Ascending aorta (tissue), 2 donors: ENCODE measurements around the gene SLIT3. TPM values are rescaled to one million over a fixed set of nuclear protein-coding genes. Genes with fewer than 3 reads are reported as not detected.

Source experiments
- DNase-seq, 2 donors: peaks; one replicate each; pipeline ENCODE4 v3.0.0-alpha.2; 2019; ENCODE audit warnings: low spot score in 2 of 2
- H3K27ac ChIP-seq, 2 donors: fragments of 200-600 bp; sonication (generic); one replicate each; pipeline ENCODE4 v1.5.1; 2016 to 2017; ENCODE audit warnings: mild to moderate bottlenecking in 1 of 2
- H3K27me3 ChIP-seq: fragments of 200-600 bp; sonication (generic); one replicate; pipeline ENCODE4 v1.5.1; 2017
- H3K36me3 ChIP-seq, 2 donors: fragments of 200-600 bp; sonication (generic); one replicate each; pipeline ENCODE4 v1.5.1; 2016
- H3K4me1 ChIP-seq, 2 donors: fragments of 200-600 bp; sonication (generic); one replicate each; pipeline ENCODE4 v1.5.1; 2016 to 2017; ENCODE audit warnings: mild to moderate bottlenecking in 1 of 2
- H3K4me3 ChIP-seq, 2 donors: fragments of 200-600 bp; sonication (generic); one replicate each; pipeline ENCODE4 v1.5.1; 2016 to 2017; ENCODE audit warnings: mild to moderate bottlenecking in 1 of 2
- H3K9me3 ChIP-seq, 2 donors: fragments of 200-600 bp; sonication (generic); one replicate each; pipeline ENCODE4 v1.5.1; 2016
- CTCF ChIP-seq, 3 experiments: fragments of 200-600 bp in 2 of 3; fragments of 450-650 bp in 1 of 3; sonication (generic) in 2 of 3; IDR thresholded peaks; one replicate each; pipeline ENCODE4 v1.5.1; 2016 to 2019; ENCODE audit warnings: antibody characterized with exemption in 3 of 3, mild to moderate bottlenecking in 1 of 3, moderate library complexity in 1 of 3
- intact Hi-C: fragments of 100-400 bp; cut with DNase I; formaldehyde crosslinking; loops from one replicate; pipeline ENCODE4 v1.15.1; 2023
- total RNA-seq: library from RNA; depleted of rRNA; stranded (reverse); fragments of >200 nt; gene quantifications from one replicate; pipeline ENCODE4 v1.1.0, GENCODE V29; 2016

SLIT3 gene
- total RNA-seq, 1 donor from 2014 or later, result 128 TPM

- intact Hi-C loops, result no loop called here
- TF ChIP-seq CTCF (IDR thresholded peaks at IDR 0.05), result no peak
- peaks cover 0 to 8% of the 10 kb centered on the region in 2 donors for H3K4me1 ChIP-seq
- H3K4me3 ChIP-seq, result no peak overlapping the region
- H3K9me3 ChIP-seq, result no peaks in the 10 kb centered on the region
- H3K27me3 ChIP-seq, result no peaks in the 10 kb centered on the region
- no peak for DNase-seq
- H3K36me3 ChIP-seq, result peaks cover 7 to 8% of the 10 kb centered on the region in 2 donors
- H3K27ac ChIP-seq, result no peak overlapping the region
These were observed 532.8 kb downstream of the SLIT3 start for GRCh38 chr5:168768172-168768571.

GRCh38 chr5:168766426-168766700 lies 534.6 kb downstream of the SLIT3 start:
- H3K27me3 ChIP-seq, result no peaks in the 10 kb centered on the region
- peaks cover 0 to 6% of the 10 kb centered on the region in 2 donors for H3K36me3 ChIP-seq
- peak in 1 of 2 donors; percentile 20 for DNase-seq

GRCh38 chr5:168765551-168766425 lies 535.2 kb downstream of the SLIT3 start:
- Histone ChIP-seq H3K27ac (peak overlapping the region; percentile 61 to 76), H3K9me3 (no peaks in the 10 kb centered on the region), H3K36me3 (peaks cover 0 to 6% of the 10 kb centered on the region in 2 donors), H3K4me1 (peaks cover 0 to 8% of the 10 kb centered on the region in 2 donors), H3K4me3 (peak overlapping the region in 1 of 2 donors; percentile 34), H3K27me3 (no peaks in the 10 kb centered on the region)
- peak in 1 of 2 donors; percentile 75 for DNase-seq
- no peak for TF ChIP-seq CTCF (IDR thresholded peaks at IDR 0.05)
- intact Hi-C loops, result loop anchor here (2.0 kb wide), 1 partner anchor 53 kb away; no protein-coding TSS in a partner anchor

More at GRCh38 chr5:168766426-168766700, 534.6 kb downstream of the SLIT3 start:
- H3K27ac ChIP-seq, result peak overlapping the region; percentile 61 to 76
- H3K4me1 ChIP-seq, result peaks cover 0 to 8% of the 10 kb centered on the region in 2 donors
- no peak for TF ChIP-seq CTCF (IDR thresholded peaks at IDR 0.05)
- no peaks in the 10 kb centered on the region for H3K9me3 ChIP-seq
- H3K4me3 ChIP-seq, result no peak overlapping the region
- intact Hi-C loops, result no loop called here

GRCh38 chr5:168765086-168765550 lies 535.8 kb downstream of the SLIT3 start:
- intact Hi-C loops, result loop anchor here (2.0 kb wide), 1 partner anchor 52 kb away; no protein-coding TSS in a partner anchor

More at GRCh38 chr5:168765086-168765550, 535.8 kb downstream of the SLIT3 start:
- Histone ChIP-seq H3K4me3 (peak overlapping the region in 1 of 2 donors; percentile 34), H3K4me1 (peaks cover 0 to 8% of the 10 kb centered on the region in 2 donors), H3K36me3 (peaks cover 0 to 6% of the 10 kb centered on the region in 2 donors), H3K27ac (peak overlapping the region; percentile 61 to 76), H3K9me3 (no peaks in the 10 kb centered on the region), H3K27me3 (no peaks in the 10 kb centered on the region)
- TF ChIP-seq CTCF (IDR thresholded peaks at IDR 0.05), result no peak
- no peak for DNase-seq
